Umbilical cord (tissue), 2 donors: ENCODE data around the gene TSPAN19. TPM values are rescaled to one million over a fixed set of nuclear protein-coding genes. Genes with fewer than 3 reads are reported as not detected.
"Not testable (repeated sequence)": the region's sequence is repeated elsewhere in the genome, so short reads cannot be mapped to it uniquely, and the experiment has no call there.

Experiments
- DNase-seq: peaks from one replicate; pipeline ENCODE4 v3.0.0-alpha.2; 2015; ENCODE audit warnings: low spot score
- total RNA-seq: library from RNA; depleted of rRNA; stranded (reverse); fragments of >200 nt; gene quantifications from one replicate; pipeline ENCODE4 v1.2.3, GENCODE V29; 2014; ENCODE audit warnings: low replicate concordance; ENCODE audit not compliant: insufficient read depth

Gene TSPAN19
- 3.4 TPM for total RNA-seq

DNA sequence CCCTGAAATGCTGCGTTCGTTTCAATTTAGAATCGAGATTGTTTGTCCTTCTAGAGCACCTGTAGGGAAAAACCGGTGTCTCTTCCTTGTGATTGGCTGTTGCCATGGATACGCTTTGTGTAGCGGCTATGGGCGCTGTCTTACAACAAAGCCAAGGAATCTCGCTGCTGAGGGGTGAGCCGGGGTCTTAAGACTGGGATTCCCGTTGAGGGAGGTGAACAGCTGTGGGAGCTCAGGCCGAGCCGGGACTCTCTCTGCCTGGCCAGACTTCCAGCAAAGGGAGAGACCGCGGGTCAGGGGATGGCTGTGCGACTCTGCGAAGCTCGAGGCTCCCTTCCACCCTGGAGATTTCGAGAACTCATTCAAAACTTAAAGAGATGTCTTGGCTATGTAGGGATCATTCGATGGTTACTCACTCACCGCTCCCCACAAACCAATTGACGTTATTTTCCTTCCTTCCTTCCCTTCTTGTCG, at the start of gene TSPAN19, which contains the start of gene LRRIQ1:
TSS of gene TSPAN19 (minus strand) at position 44 of the 474 bp plus-strand sequence. CDS start 6,331 bp downstream, outside the sequence.
TSS of gene LRRIQ1 (plus strand) at position 118 of the 474 bp plus-strand sequence. CDS start 1,826 bp downstream, outside the sequence.
- DNase-seq: peak; percentile 90

DNA sequence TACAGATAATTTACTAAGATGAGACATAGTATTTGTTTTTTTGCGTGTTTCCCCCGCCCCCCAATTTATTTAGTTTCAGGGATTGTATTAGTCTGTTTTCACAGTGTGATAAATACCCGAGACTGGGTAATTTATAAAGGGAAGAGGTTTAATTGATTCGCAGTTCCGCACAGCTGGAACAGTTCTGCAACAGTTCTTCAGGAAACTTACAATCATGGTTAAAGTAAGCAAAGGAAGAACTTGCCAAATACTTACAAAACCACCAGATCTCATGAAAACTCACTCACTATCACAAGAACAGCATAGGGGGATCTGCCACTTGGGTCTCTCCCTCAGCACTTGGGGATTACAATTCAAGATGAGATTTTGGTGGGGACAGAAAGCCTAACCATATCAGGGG, 49.0 kb upstream of the TSPAN19 start:
- no peak for DNase-seq

DNA sequence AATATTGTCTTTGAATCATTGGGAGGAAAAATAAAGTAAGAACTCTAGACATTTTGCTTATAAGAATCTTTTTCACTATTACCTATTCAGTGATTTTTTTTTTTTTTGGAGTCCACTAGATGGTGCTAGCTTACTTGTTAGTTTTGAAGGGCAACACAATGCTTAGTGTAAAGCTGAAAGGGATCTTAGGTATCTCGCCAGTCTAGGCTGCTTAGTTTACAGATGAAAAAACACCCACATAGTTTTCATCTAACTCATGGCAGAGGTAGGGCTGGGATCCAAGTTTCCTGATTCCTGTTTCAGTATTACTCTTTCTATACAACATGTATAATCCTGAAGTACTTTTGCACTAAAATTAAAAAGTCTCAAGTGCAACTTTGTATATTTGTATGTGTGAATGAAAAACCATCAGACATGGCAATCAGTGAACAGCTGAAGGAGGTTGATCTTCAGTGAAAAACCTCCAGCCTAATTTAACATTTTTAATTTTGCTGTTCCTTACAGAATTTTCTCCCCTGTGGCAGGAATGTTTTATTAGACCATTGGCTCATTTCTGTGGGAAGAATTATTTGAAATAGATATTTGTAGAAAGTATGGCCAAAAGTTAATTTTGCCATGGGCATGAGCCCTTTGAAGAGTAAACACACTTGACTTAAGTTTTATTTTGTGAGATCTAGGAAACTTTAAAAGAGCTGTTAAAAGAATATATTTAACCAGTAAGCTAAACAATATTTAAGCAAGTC, 40.8 kb upstream of the TSPAN19 start:
- peak; percentile 85 for DNase-seq

DNA sequence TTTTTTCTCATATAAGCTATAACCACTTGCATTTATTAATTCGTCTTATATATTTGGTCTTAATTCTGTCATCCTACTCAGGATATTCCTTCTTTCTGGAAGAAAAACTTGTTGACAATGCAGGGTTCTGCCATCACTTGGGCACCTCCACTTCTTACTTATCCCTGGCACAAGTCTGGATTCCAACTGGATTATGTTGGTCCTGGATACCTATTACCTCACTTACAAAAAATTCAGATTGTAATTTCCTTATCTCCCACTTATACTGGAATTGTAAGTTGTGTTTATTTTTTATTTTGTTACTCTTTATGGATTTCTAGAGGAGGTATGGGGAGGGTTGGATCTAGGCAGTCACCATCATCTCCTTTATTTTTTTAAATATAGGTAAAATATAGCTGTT, 36.7 kb upstream of the TSPAN19 start:
- no peak for DNase-seq

DNA sequence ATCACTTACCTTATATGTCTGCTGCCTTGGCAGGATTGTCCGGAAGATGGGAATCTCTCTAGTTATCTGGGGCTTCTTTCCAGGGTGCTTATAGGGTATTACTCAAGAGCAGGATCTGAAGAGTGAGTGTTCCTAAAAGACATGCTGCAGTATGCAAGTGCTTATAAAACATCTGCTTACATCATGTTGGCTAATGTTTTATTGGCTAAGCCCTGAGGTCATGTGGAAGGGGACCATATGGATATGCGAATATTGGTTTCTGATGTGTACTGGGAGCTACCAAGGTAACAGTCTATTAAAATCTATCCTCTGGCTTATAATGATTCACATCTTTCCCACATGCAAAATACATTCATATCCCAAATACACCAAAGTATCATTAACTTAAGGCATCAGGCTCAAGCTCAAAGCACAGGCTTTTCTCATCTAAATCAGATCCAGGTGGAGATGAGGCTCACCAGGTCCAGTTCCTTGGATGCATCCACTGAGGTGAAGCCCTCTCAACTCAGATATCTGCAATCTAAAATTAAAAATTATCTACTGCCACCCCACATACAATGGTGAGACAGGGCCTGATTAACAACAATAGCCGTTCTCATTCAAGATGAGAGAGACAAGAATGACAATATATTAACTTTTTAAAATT, 29.9 kb upstream of the TSPAN19 start:
- peak; percentile 48 for DNase-seq

DNA sequence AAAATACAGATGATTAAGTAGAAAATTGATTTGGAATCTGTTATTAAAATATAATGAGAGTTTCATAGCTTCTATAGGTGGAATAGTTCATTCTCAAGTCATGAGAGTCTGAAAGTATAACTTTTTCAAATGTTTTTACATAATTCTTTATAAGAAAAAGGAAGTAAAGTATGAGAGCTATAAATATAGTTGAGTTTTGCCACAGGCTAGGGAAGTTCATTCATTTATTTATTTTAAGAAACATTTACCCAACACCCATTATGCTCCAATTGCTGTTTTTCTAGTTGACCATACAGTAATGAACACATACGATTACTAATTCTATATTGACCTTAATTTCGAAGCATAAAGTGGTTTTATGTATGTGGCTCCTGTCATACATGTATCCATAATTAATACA, 24.8 kb upstream of the TSPAN19 start:
- no peak for DNase-seq

DNA sequence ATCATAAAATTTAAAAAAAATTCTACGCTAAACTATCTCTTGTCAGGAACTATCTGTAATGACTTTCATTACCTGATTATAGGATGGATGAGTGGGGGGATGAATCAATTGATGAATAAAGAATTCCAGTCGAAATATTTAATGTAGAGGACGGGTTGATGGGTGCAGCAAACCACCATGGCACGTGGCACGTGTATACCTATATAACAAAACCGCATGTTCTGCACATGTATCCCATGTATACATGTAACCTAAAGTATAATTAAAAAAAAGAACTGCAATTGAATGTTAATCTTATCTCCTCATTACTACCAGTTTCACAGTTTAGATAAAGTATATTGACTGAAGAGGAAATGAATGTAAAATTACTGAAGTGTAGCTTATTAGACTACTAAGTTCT, 23.5 kb upstream of the TSPAN19 start:
- no peak for DNase-seq

DNA sequence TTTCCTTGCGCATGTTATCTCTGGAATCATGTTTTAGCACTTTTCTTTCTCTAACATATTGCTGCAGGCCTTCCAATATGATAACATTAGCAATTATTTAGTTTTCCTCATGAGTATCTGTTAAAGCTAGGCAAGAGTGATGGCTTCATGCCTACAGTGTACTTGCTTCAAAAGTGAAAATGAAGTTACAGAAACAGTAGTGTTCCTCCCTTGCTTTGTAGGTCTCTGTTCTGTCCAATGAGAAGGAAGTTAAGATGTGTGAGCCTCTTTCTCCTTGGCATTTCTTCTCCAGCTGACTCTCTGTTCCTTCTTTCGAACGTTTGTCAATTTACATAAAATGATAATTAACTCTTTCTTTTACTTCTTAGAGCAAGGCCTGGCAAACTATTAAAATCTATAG, 22.3 kb upstream of the TSPAN19 start:
- no peak for DNase-seq

DNA sequence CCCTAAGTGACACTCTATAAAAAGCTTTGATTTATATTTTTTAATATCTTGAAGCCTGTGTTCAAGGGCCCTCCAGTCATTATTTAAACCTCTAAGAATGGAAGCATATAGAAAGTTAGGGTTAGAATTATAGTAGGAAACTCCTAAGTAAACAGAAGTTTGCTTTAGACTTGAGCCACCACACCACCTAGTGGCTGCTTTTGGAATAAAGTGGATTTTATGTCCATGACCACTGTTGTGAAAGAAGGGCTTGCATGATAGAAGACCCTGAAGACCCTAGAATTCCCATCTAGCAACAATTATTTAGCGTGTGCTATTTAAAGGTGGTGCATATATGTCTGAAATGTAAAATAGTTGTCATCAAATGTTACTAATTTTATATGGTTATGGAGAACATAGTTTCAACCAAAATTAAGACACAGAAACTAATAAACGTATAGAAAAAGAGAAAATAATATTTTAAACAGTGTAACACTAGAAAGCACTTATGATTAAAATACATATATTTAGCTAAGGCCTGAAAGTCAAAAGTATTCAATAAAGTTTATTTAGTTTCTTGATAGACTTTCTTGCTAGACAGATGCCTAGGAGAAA, 21.4 kb upstream of the TSPAN19 start:
- peak; percentile 50 for DNase-seq

DNA sequence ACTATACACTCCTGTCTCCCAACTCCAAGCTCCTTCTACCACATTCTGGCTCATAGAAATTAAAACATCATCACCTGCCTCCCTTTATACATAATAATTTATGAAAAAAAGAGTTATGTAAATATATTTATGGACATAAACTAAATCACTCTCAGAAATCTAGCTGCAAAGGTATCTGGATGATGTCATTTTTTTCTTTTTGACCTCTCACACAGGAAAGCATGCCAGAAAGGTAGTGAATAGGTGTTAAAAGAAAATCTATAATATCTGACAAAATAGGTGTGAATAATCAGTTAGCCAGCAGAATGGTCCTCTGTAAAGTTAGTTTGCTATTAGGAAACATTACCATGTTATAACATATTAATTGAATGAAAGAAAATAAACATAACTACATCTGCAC, 7.8 kb upstream of the TSPAN19 start:
- DNase-seq: no peak

DNA sequence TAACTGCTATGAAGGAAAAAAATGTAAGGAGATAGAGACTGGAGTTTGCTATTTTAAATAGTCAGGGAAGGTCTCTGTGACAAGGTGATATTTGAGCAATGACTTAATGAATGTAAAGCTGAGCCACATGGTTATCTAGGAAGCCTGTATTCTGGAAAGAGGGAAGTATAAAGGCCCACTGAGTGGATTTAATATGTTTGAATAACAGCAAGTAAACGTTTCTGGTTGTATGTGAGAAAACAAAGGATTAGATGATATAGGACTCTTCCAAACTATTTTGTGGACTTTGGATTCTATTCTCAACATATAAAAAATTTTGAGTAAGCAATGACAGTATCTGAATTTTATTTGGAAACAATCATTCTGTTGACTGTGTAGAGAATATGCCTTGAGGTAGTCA, 5.3 kb upstream of the TSPAN19 start:
- no peak for DNase-seq

DNA sequence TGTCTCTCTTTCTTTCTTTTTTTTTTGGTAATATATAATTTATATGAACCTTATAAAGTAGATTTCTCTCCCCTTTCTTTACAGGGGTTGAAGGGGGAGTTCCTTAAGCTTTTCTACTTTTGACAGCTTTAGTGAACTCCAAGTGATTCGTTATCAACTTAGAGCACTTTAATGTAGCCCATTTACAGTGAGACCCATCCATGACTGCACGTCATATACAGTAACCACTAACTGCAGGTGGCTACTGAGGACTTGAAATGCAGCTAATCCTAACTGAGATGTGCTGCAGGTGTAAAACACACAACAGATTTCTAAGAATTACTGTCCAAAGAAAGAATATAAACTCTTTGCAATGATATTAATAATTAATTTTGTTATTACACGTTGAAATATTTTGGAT, 656 bp upstream of the TSPAN19 start:
- peak; percentile 1 for DNase-seq

DNA sequence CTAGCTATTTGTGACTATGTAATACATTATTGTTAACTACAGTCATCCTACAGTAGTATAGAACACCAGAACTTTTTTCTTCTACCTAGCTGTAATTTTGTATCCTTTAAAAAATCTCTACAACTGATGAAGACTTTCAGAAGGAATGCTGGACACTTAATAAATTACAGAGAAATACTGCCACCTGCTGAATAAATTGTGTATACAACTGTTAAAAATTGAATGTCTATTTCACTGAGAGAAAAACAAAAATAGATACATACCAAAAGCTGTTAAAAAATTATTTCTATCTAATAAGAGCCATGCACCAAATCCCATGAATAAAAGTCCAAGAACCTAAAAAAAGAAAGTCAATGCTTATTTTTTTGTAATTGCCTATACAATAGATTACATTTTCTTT, 6.6 kb downstream of the TSPAN19 start:
- DNase-seq: peak; percentile 47

DNA sequence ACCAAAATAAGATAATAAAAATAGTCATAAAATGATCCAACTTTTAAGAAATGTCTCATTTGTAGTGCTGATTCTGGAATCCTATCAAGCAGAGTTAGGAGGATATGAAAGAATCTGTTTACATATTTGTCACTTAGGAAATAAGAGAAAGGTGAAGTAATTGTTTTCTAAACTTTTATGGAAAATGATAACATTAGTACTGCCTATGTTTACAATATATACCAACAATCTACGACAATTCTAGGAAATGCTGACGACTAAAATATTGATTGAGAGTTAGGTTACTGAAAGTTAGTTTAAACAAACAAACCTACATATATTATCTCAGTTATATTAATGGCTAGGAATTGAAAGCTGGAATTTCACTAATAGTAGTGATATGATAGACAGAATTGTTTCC, 18.0 kb downstream of the TSPAN19 start:
- no peak for DNase-seq

DNA sequence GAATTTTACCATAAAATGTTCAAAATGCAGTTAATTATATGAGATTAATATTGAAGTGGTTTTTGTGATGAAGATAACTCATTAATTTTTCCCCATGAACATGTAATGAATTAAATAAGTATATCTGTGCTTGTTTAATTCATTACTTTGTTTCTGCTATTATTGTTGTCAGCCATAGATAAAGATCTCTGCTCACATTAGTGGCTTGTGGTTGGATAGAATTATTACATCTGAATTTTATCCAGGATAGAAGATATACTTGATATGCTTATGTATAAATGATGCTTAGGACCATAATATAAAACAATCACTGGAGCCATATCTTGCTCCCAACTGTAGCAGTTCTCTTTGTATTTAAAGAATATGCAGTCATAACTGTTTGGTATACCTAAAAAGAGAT, 18.5 kb downstream of the TSPAN19 start:
- no peak for DNase-seq

DNA sequence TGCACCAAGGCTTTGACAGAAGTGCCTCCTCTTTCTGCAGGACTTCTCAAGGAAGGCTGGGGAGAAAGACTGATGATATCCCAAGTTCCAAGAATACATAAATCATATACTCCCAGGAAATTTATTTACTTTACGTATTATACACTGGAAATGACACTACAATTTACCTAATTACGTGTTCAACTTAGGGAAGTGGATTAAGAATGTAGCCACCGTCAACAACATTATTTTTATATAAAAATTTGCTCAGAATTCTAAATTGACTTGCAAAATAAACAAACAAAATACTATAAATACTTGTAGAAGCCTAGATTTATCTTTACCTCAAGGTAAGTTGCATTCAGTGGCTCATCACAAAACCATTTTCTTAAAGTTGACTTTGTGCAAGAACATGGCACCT, 18.9 kb downstream of the TSPAN19 start:
- DNase-seq: no peak

DNA sequence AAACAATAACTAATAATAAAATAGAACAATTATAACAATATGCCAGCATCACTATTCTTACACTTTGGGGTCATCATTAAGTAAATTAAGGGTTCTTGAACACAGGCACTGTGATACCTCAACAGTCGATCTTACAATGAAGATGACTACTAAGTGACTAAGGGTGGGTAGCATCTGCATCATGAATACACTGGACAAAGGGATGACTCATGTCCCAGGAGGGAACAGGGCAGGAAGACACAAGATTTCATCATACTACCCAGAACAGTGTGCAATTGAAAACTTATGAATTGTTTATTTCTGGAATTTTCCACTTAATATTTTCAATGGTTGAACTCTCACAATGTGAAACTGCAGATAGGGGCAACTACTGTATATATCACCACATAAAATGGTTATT, 19.7 kb downstream of the TSPAN19 start:
- DNase-seq: no peak

DNA sequence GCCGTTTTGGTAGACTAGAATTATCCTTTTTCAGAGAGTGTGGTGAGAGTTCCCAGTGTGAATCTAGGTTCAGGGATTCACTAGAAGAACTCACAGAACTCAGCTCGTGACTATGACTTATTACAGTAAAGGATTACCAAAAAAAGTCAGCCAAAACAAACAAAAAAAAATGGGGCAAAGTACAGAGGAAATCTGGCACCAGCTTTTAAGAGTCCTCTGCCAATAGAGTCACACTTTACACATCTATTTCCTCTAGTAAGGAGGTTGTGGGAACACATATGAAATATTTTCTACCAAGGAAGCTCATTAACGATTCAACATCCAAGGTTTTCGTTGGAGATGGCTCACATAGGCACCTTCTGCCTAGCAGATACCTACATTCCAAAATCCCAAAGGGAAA, 28.2 kb downstream of the TSPAN19 start:
- DNase-seq: no peak

DNA sequence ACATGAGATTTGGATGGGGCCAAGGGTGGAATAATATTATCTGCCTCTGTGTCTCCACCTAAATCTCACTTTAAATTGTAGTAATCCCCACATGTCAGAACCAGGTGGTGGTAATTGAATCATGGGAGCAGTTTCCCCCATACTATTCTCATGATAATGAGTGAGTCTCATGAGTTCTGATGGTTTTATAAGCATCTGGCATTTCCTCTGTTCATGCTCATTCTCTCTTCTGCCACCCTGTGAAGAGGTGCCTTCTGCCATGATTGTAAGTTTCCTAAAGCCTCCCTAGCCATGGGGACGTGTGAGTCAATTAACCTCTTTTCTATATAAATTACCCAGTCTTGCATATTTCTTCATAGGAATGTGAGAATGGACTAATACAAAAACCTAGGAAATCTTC, 29.9 kb downstream of the TSPAN19 start:
- no peak for DNase-seq

DNA sequence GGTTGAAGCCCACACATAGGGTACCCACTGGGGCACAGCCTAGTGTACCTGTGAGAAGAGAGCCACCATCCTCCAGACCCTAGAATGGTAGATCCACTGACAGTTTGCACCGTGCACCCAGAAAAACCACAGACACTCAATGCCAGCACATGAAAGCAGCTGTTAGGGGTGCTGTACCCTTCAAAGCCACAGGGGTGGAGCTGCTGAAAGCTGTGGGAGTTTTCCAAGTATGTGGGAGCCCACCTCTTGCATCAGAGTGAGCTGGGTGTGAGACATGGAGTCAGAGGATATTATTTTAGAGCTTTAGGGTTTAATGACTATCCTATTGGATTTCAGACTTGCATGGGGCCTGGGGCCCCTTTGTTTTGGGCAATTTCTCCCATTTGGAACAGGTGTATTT, 30.5 kb downstream of the TSPAN19 start:
- no peak for DNase-seq

DNA sequence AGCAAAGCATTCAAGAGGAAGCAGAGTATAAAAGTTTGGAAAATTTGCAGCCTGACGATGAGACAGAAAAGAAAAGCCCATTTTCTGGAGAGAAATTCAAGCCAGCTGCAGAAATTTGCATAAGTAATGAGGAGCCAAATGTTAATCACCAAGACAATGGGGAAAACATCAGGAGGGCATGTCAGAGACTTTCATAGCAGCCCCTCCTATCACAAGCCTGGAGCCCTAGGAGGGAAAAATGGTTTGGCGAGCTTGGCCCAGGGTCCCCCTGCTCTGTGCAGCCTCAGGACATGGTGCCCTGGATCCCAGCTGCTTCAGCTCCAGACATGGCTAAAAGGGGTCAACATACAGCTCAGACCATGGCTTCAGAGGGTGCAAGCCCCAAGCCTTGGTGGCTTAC, 31.0 kb downstream of the TSPAN19 start:
- not testable (repeated sequence) for DNase-seq

DNA sequence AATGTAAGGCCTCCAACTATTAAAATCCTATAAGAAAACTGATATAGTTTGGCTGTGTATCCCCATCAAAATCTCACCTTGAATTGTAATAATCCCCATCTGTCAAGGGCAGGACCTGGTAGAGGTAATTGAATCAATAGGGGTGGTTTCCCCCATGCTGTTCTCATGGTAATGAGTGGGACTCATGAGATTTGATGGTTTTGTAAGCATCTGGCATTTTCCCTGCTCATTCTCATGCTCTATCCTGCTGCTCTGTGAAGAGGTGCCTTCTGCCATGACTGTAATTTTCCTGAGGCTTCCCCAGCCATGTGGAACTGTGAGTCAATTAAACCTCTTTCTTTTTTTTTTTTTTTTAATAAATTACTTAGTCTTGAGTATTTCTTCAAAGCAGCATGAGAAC, 31.9 kb downstream of the TSPAN19 start:
- DNase-seq: no peak
